ENCODE results near the gene NPHP4.

Gene NPHP4

DNA sequence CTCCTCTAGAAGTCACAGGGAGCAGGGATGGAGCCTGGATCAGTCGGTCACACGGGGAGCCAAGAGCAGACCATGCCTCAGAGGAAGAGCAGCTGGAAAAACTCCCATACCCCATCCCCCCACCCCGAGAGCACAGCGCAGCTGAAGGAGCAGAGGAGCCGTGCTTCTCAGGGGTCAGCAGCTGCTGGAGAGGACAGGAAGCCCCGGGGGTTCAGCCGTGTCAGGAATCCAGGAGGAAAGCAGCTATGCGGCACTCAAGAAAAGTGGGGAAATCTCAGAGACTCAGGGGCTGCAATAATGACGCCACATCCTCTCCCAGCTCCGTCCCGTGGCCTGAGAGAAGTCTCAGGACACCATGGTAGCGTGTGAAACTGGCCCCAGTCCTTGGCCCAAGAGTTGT lies 102.3 kb downstream of the NPHP4 start:
- H3K9ac ChIP-seq (ENCODE audit: low read length), result no peak overlapping the region
- no peaks in the 10 kb centered on the region for H3K9me3 ChIP-seq (ENCODE audit: control insufficient read depth, low read length)
- H3K4me1 ChIP-seq (ENCODE audit: control insufficient read depth, insufficient read depth, low read length), result peaks cover 17% of the 10 kb centered on the region
- DNase-seq (ENCODE audit: low read depth), result no peak
- H3K27me3 ChIP-seq (replicated peaks; ENCODE audit: control insufficient read depth, insufficient read depth, low read length), result no peaks in the 10 kb centered on the region
- no peaks in the 10 kb centered on the region for H3K36me3 ChIP-seq (ENCODE audit: control insufficient read depth, insufficient read depth, low read length, severe bottlenecking)
- no peak overlapping the region for H3K4me3 ChIP-seq (ENCODE audit: low read length)

DNA sequence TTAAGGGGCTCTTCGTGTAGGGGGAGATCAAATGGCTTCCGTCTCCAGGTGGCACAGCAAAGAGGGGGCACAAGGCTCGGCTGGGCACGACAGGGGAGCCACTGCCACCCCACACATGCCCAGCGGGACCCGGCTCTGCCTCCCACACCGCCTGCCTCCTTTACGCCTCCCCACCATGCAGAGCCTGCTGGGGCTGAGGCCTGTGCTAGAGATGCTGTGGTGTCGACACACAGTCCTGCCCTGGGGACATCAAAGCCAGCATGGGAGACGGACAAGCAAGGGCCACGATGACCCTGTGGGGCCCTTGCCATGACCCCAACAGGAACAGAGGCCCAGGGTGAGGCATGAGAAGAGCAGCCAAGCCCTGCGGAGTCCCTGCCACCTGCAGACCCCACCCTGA lies 102.8 kb downstream of the NPHP4 start:
- H3K4me3 ChIP-seq (ENCODE audit: low read length), result no peak overlapping the region

GRCh38 chr1:5888606-5889211 lies 103.5 kb downstream of the NPHP4 start:
- Histone ChIP-seq H3K27me3 (replicated peaks; ENCODE audit: control insufficient read depth, insufficient read depth, low read length) (no peaks in the 10 kb centered on the region), H3K9ac (ENCODE audit: low read length) (no peak overlapping the region), H3K4me1 (ENCODE audit: control insufficient read depth, insufficient read depth, low read length) (peaks cover 17% of the 10 kb centered on the region), H3K36me3 (ENCODE audit: control insufficient read depth, insufficient read depth, low read length, severe bottlenecking) (no peaks in the 10 kb centered on the region), H3K9me3 (ENCODE audit: control insufficient read depth, low read length) (no peaks in the 10 kb centered on the region), H3K4me3 (ENCODE audit: low read length) (no peak overlapping the region)
- no peak for DNase-seq (ENCODE audit: low read depth)

More for the DNA sequence above, 102.8 kb downstream of the NPHP4 start:
- no peak overlapping the region for H3K9ac ChIP-seq (ENCODE audit: low read length)
- no peaks in the 10 kb centered on the region for H3K36me3 ChIP-seq (ENCODE audit: control insufficient read depth, insufficient read depth, low read length, severe bottlenecking)
- no peaks in the 10 kb centered on the region for H3K9me3 ChIP-seq (ENCODE audit: control insufficient read depth, low read length)
- DNase-seq (ENCODE audit: low read depth), result no peak
- no peaks in the 10 kb centered on the region for H3K27me3 ChIP-seq (replicated peaks; ENCODE audit: control insufficient read depth, insufficient read depth, low read length)
- H3K4me1 ChIP-seq (ENCODE audit: control insufficient read depth, insufficient read depth, low read length), result peaks cover 17% of the 10 kb centered on the region

- no peak overlapping the region for H3K9ac ChIP-seq (ENCODE audit: low read length)
Observed at GRCh38 chr1:5887971-5888361, 104.3 kb downstream of the NPHP4 start.

GRCh38 chr1:5887349-5887970 lies 104.8 kb downstream of the NPHP4 start:
- Histone ChIP-seq H3K9me3 (ENCODE audit: control insufficient read depth, low read length) (no peaks in the 10 kb centered on the region), H3K4me3 (ENCODE audit: low read length) (no peak overlapping the region), H3K27me3 (replicated peaks; ENCODE audit: control insufficient read depth, insufficient read depth, low read length) (no peaks in the 10 kb centered on the region), H3K36me3 (ENCODE audit: control insufficient read depth, insufficient read depth, low read length, severe bottlenecking) (no peaks in the 10 kb centered on the region), H3K9ac (ENCODE audit: low read length) (no peak overlapping the region), H3K4me1 (ENCODE audit: control insufficient read depth, insufficient read depth, low read length) (peaks cover 15% of the 10 kb centered on the region)
- DNase-seq (ENCODE audit: low read depth), result no peak

More at GRCh38 chr1:5887971-5888361, 104.3 kb downstream of the NPHP4 start:
- no peak for DNase-seq (ENCODE audit: low read depth)
- H3K9me3 ChIP-seq (ENCODE audit: control insufficient read depth, low read length), result no peaks in the 10 kb centered on the region
- H3K4me1 ChIP-seq (ENCODE audit: control insufficient read depth, insufficient read depth, low read length), result peaks cover 17% of the 10 kb centered on the region
- no peaks in the 10 kb centered on the region for H3K27me3 ChIP-seq (replicated peaks; ENCODE audit: control insufficient read depth, insufficient read depth, low read length)
- no peak overlapping the region for H3K4me3 ChIP-seq (ENCODE audit: low read length)
- H3K36me3 ChIP-seq (ENCODE audit: control insufficient read depth, insufficient read depth, low read length, severe bottlenecking), result no peaks in the 10 kb centered on the region

GRCh38 chr1:5886541-5887348 lies 105.5 kb downstream of the NPHP4 start:
- Histone ChIP-seq H3K9me3 (ENCODE audit: control insufficient read depth, low read length) (no peaks in the 10 kb centered on the region), H3K9ac (ENCODE audit: low read length) (no peak overlapping the region), H3K4me1 (ENCODE audit: control insufficient read depth, insufficient read depth, low read length) (peaks cover 8% of the 10 kb centered on the region), H3K36me3 (ENCODE audit: control insufficient read depth, insufficient read depth, low read length, severe bottlenecking) (no peaks in the 10 kb centered on the region), H3K4me3 (ENCODE audit: low read length) (no peak overlapping the region), H3K27me3 (replicated peaks; ENCODE audit: control insufficient read depth, insufficient read depth, low read length) (no peaks in the 10 kb centered on the region)
- no peak for DNase-seq (ENCODE audit: low read depth)

- no peaks in the 10 kb centered on the region for H3K27me3 ChIP-seq (replicated peaks; ENCODE audit: control insufficient read depth, insufficient read depth, low read length)
- H3K4me3 ChIP-seq (ENCODE audit: low read length), result no peak overlapping the region
- H3K36me3 ChIP-seq (ENCODE audit: control insufficient read depth, insufficient read depth, low read length, severe bottlenecking), result no peaks in the 10 kb centered on the region
- no peaks in the 10 kb centered on the region for H3K9me3 ChIP-seq (ENCODE audit: control insufficient read depth, low read length)
- no peak overlapping the region for H3K9ac ChIP-seq (ENCODE audit: low read length)
- DNase-seq (ENCODE audit: low read depth), result no peak
- peaks cover 2% of the 10 kb centered on the region for H3K4me1 ChIP-seq (ENCODE audit: control insufficient read depth, insufficient read depth, low read length)
Observed at GRCh38 chr1:5886140-5886483, 106.1 kb downstream of the NPHP4 start.

- Histone ChIP-seq H3K4me1 (ENCODE audit: control insufficient read depth, insufficient read depth, low read length) (no peaks in the 10 kb centered on the region), H3K36me3 (ENCODE audit: control insufficient read depth, insufficient read depth, low read length, severe bottlenecking) (no peaks in the 10 kb centered on the region), H3K9me3 (ENCODE audit: control insufficient read depth, low read length) (no peaks in the 10 kb centered on the region), H3K27me3 (replicated peaks; ENCODE audit: control insufficient read depth, insufficient read depth, low read length) (no peaks in the 10 kb centered on the region), H3K9ac (ENCODE audit: low read length) (no peak overlapping the region), H3K4me3 (ENCODE audit: low read length) (no peak overlapping the region)
- no peak for DNase-seq (ENCODE audit: low read depth)
Observed at GRCh38 chr1:5885471-5886139, 106.6 kb downstream of the NPHP4 start.

GRCh38 chr1:5884110-5884509 lies 108.1 kb downstream of the NPHP4 start:
- DNase-seq (ENCODE audit: low read depth), result no peak

DNA sequence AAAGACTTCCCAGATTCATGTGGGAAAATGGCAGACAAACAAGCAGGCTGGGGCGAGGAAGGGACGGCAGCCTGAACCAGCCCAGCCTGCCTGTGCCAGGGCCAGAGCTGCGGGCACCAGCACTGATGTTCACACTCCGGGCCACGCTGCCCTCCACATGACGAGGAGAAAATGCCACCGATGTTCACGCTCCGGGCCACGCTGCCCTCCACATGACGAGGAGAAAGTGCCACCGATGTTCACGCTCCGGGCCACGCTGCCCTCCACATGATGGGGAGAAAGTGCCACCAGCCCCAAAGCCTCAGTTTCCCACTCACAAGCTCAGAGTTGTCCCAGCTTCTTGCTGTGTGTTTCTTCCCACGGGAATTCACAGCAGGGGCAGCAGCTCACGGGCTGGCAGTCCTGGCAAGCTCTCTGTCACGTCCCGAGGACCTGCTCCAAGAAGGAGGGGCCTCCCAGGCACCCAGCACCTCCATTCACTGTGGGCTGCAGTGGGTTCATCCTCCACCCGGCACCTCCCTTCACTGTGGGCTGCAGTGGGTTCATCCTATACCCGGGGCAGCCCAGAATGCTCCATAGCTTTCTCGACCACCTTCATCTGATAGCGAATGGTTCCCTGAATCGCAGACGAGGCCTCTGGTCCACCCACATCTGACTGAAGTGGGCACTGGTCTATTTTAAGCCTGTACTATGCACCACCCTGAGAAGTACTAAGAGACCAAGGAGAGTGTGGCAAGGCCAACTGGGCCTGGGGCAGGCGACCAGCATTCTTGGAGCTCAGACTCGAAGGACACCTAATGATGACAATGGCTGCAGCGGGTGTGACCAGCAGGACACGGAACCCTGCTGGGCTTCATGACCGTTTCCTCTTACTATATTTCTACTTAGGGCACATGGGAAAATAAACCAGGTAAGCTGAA lies 108.8 kb downstream of the NPHP4 start:
- peaks cover 15% of the 10 kb centered on the region for H3K36me3 ChIP-seq (ENCODE audit: control insufficient read depth, insufficient read depth, low read length, severe bottlenecking)
- H3K9me3 ChIP-seq (ENCODE audit: control insufficient read depth, low read length), result peaks cover 12% of the 10 kb centered on the region
- no peaks in the 10 kb centered on the region for H3K27me3 ChIP-seq (replicated peaks; ENCODE audit: control insufficient read depth, insufficient read depth, low read length)
- DNase-seq (ENCODE audit: low read depth), result no peak
- no peaks in the 10 kb centered on the region for H3K4me1 ChIP-seq (ENCODE audit: control insufficient read depth, insufficient read depth, low read length)
- no peak overlapping the region for H3K4me3 ChIP-seq (ENCODE audit: low read length)
- H3K9ac ChIP-seq (ENCODE audit: low read length), result no peak overlapping the region

More at GRCh38 chr1:5884110-5884509, 108.1 kb downstream of the NPHP4 start:
- H3K36me3 ChIP-seq (ENCODE audit: control insufficient read depth, insufficient read depth, low read length, severe bottlenecking), result peaks cover 14% of the 10 kb centered on the region
- H3K9me3 ChIP-seq (ENCODE audit: control insufficient read depth, low read length), result peaks cover 10% of the 10 kb centered on the region
- H3K4me1 ChIP-seq (ENCODE audit: control insufficient read depth, insufficient read depth, low read length), result no peaks in the 10 kb centered on the region
- no peak overlapping the region for H3K4me3 ChIP-seq (ENCODE audit: low read length)
- no peak overlapping the region for H3K9ac ChIP-seq (ENCODE audit: low read length)
- H3K27me3 ChIP-seq (replicated peaks; ENCODE audit: control insufficient read depth, insufficient read depth, low read length), result no peaks in the 10 kb centered on the region
